C4-2B (cell line): ENCODE data around the gene CRADD.

Source experiments
- H3K27ac ChIP-seq: fragments of 450-650 bp; 2 replicates; pipeline ENCODE4 v1.5.1; 2017
- ZFX ChIP-seq: fragments of 450-650 bp; IDR thresholded peaks from 2 replicates; pipeline ENCODE4 v1.6.1; 2017
- TF ChIP-seq, protein P1 (sequence below): fragments of 450-650 bp; conservative IDR thresholded peaks from 2 replicates; pipeline ENCODE4 v1.5.1; 2017; ENCODE audit warnings: mild to moderate bottlenecking

Gene CRADD

DNA sequence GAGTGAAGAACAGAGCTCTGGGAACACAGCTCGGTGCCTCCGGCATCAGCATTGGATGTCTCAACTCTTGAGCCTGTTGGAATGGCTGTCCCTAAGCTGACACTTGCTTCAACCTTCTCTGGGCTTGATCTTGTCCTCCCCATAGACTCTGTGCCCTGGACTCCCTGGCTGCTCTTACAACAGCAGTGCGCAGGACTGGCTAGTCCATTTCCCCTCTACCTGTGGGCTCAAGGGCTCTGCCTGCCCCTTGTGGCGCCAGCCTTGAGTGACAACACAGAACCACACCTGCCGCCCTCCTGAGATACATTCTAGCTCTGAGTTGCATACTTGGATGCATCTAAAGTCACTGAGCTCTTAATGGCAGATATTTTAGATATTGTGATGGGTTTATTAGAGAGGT is 6.2 kb downstream of the CRADD start:
- no peak overlapping the region for H3K27ac ChIP-seq
- TF ChIP-seq ZFX = no peak
- TF ChIP-seq, protein P1, sequence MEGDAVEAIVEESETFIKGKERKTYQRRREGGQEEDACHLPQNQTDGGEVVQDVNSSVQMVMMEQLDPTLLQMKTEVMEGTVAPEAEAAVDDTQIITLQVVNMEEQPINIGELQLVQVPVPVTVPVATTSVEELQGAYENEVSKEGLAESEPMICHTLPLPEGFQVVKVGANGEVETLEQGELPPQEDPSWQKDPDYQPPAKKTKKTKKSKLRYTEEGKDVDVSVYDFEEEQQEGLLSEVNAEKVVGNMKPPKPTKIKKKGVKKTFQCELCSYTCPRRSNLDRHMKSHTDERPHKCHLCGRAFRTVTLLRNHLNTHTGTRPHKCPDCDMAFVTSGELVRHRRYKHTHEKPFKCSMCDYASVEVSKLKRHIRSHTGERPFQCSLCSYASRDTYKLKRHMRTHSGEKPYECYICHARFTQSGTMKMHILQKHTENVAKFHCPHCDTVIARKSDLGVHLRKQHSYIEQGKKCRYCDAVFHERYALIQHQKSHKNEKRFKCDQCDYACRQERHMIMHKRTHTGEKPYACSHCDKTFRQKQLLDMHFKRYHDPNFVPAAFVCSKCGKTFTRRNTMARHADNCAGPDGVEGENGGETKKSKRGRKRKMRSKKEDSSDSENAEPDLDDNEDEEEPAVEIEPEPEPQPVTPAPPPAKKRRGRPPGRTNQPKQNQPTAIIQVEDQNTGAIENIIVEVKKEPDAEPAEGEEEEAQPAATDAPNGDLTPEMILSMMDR = no peak

DNA sequence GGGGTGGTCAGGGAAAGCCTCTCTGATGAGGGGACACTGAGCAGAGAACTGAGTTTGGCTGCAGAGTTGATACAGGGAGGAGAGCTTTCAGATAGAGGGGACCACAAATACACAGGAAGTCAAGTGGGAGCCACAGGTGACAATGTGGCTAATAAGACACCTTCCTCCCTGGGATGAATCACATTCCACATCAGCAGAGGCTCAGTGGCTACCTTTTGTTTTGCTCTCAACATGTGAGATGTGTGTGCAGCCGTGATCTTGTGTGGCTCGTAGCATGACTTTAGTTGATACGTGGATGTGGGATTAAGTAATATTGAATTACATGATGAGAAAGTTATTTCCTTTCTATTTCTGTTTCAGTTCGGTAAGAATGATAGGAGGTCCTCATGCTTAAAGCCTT is 7.5 kb downstream of the CRADD start:
- TF ChIP-seq, protein P1 = no peak
- no peak for TF ChIP-seq ZFX
- H3K27ac ChIP-seq = no peak overlapping the region

DNA sequence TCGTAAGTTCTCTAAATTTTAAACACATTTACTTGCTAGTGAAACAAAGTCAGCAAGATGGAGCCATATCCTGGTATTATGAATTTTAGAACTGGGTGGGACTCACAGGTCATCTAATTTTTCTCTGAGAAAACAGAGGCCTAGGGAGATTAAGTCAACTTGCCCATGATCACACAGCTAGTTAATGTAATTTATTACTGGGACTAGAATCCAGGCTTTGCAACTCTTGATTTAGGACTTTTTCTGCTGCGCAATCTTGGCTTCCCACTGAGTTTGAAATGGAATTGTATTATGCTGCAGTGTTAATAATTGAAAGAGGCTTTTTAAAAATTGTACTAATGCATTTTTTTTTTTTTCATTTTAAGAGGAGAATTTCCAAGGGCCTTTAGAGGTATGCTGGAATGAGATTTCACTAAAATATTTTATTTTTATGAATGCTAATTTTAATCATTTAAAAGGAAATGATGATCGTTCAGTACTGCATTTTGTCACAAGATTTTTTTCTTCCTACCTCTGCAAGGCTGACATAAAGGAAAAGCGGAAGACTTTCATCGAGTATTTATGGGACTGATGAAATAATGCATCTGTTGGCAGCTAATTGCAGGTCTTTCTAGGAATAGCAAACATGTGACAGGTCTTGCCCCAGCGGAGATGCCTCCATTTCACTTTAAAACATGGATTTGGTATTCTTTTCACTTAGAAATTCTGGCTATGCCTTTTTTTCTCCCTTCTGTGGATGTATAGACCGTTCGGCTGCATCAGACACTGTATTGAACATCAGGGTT is 9.6 kb downstream of the CRADD start:
- no peak overlapping the region for H3K27ac ChIP-seq
- no peak for TF ChIP-seq ZFX
- TF ChIP-seq, protein P1 = no peak

DNA sequence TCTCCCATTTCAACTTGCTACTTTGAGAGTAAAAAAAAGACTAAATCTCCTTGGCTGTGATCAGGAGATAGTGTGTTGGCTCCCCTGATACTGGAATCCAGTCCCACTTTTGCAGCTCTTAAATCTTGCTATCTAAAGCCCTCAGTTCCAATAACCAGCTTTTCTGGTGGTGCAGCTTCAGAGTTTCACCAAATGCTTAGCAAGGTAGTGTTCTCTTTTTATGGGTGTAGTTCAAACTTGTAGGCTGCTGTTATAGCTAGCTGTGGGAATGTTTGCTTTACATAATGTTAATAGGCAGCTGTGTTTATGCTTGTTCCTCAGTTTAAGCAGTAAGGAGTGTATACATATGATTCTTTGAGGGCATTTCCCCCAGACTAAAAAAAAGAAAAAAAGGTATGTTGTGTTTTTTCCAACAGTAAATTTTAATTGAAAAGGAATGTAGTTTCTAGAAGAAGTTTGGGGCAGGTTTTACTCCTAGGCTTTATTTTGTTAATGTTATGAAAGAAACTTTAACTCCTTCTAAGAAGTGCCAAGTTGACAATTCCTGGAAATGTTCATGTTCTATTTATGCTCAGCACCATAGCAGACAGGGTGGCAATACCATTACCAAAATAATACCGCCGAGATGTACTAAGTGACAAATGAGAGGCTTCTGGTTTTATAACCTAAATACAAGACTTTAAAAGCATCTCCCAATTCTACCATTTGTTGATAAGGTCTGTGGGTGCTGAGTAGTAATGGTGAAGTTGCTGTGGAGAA is 12.1 kb downstream of the CRADD start:
- no peak for TF ChIP-seq ZFX
- TF ChIP-seq, protein P1 = no peak
- peak overlapping the region; percentile 36; the same call in 1 of the 2 replicates for H3K27ac ChIP-seq

DNA sequence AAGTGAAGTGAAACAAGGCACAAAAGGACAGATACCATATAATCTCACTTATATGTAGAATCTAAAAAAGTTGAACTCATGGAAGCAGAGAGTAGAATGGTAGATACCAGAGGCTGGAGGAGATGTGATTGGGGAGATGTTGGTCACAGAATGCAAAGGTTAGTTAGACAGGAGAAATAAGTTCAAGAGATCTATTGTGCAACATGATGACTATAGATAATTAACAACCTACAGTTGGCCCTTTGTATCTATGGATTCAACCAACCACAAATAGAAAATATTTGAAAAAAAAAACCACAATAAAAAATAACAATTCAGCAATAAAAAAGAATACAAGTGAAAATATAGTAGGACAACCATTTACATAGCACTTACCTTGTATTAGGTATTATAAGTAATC is 19.3 kb downstream of the CRADD start:
- TF ChIP-seq ZFX = no peak
- TF ChIP-seq, protein P1 = no peak
- no peak overlapping the region for H3K27ac ChIP-seq

DNA sequence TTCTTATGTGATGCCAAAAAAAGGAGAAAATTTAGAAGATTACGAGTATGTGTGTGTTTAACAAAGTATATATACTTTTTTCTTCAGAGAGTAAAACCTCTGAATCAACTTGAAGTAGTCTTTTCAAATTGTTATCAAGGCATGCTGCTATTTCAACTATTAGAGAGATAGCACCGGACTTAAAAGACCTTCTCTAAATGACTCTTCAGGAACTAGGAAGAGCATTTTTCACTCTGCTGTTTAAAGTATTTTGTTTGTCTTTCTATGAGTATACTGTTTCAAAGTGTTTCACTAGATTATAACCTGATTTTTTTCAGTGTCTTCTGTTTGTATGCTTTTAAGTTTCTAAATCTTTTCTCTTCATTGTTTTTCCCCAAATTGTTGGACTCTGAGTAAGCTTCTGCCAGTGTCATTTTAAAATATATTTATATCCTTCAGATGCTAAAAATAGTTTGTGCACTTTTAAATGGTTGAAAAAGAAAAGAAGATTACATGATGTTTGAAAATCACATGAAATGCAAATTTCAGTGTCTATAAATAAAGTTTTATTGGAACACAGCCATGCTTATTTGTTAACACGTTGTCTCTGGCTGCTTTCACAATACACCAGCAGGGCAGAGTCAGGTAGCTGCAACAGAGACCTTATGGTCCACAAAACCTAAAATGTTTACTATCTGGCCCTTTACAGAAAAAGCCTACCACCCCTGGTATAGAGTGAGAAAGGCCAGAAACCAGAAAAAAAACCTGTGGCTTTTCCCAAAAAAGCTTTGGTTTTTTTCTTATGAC is 21.3 kb downstream of the CRADD start:
- TF ChIP-seq, protein P1 = no peak
- no peak for TF ChIP-seq ZFX
- no peak overlapping the region for H3K27ac ChIP-seq
